HG03575 (cell line): ENCODE data around the gene CYP2J2.
"Not testable (repeated sequence)": the region's sequence is repeated elsewhere in the genome, so short reads cannot be mapped to it uniquely, and the experiment has no call there.

Experiments used
- ATAC-seq: cut with Tn5 transposase; IDR thresholded peaks from one replicate; pipeline ENCODE4 v1.9.1; 2021; ENCODE audit not compliant: unreplicated experiment, insufficient number of reproducible peaks, low FRiP score; ENCODE audit errors: extremely low read depth

The CYP2J2 gene

DNA sequence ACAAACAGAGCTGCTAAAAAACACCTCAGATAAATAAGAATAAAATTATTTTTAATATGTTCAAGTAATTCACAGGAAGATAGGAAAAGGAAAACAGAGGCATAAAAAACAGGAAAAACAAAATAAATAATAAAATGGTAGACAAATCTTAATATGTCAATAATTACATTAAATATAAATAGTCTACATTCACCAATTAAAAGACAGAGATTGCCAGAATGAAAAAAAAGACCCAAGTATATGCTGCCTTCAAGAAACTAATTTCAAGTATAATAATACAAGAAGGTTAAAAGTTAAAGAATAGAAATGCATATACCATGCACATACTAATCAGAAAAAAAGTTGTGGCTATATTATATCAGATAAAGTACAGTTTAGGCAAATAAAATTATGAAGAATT is 1.9 kb downstream of the CYP2J2 start:
- no peak for ATAC-seq

DNA sequence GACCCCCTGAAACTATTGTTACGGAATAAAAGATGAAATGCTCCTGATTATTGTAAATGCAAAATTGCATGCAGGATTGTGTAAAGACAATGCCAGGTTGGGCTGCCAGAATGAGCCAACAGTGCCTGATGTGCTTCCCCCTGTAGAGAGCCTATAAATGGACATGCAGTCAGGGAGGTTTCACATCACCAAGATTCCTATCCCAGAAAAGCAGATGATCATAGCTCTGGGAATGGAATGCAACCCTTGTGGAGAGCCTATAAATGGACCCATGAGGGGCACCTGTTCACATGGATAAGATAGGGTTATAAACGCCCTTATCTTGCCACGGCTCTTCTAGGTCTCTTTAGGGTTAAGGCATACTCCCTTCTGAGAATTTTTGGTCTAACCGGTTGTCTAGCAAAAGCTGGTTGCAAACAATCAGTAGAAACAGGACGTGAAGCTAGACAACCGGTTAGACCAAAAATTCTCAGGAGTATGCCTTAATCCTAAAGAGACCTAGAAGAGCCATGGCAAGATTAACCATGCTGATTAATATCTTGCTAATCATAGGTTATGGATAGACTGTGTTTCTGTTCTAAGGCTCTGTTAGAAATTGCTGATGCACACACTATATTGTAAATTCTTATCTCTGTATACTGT is 5.2 kb downstream of the CYP2J2 start:
- not testable (repeated sequence) for ATAC-seq

DNA sequence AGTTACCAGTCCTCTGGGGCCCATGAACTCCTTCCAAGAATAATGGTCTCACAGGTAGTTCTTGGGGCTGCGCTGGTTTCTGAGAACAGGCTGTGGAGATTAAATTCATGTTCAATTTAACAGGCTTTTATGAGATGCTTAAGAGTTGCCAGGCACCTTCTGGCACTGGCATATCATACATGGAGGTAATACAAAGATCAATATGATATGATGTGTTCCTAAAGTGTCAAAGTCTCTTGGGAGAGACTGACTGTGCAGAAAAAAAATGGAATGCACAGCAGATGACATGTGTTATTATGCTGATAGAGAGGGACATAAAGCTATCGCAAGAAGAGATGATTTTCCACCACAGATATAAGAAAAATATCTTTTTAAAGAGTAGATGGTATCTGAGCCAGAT is 6.8 kb downstream of the CYP2J2 start:
- ATAC-seq = no peak

DNA sequence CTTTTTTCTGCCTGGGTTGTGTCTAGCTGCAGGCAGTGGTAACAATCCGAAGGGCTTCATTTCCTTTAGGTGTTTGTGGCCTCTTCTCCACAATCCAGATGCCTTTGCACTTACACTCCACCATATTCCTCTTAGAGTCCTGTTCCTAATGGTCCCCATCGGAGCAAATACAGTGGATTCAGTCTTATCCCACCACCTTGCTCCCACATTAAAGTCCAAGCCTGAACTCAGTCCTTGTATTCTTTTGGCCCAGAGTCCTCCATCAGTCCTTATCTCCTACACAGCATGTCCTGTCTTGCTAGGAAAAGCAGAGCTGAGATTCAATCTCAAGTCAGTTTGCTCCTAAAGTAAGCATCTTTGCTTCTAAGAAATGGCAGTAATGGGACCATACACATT is 8.8 kb downstream of the CYP2J2 start:
- ATAC-seq = no peak

DNA sequence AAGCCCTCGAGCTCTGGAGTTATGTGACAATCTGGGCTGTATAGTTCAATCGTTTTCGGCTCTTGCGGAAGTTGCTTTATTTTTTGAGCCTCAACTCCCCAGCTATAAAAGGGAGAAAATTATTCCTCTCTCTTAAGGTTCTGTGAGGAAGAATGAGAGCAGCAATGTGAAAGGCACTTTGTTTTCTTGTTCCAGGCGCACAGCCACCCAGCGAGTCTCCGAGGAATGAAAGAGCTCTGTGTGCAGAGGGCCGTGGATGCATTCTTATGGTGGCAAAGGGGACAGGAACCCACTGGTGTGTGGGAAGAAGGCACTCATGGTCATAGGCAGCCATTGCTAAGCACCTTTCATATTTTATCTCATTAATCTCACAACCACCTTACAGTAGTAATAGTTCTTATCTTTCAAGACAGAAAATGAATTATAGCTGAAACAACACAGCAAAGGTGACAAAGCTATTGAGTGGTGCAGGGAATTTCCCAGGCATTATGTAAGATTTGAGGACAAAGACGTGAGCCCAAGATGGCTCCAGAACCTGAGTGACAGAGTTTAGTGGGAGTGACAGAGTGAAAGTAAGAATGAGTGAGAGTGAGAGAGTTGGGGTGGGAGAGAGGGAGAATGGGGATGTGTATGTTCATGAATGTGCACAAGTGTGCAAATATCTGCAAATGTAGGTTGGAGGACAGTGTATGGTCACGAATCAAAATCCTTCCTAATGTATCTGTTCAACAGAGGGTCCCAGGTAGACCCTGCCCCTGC is 9.4 kb downstream of the CYP2J2 start:
- ATAC-seq = no peak

DNA sequence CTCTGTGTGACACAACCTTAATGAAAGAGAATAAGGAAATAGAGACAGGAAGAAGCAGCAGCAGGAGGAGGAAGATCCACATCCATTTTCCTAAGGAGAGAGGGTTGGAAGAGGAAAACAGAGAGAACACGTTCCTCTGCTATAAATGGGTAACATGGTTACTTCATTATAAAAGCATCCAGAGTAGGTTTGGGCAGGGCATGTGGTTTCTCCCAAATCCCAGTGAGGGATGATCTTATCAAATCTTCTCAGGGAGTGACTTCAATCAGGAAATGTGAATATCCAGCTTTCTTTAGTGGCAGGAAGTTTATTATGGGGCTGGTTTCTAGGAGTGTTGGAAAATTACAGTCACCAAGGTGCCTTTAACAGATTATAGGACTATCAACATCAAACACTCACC is 11.1 kb downstream of the CYP2J2 start:
- no peak for ATAC-seq

DNA sequence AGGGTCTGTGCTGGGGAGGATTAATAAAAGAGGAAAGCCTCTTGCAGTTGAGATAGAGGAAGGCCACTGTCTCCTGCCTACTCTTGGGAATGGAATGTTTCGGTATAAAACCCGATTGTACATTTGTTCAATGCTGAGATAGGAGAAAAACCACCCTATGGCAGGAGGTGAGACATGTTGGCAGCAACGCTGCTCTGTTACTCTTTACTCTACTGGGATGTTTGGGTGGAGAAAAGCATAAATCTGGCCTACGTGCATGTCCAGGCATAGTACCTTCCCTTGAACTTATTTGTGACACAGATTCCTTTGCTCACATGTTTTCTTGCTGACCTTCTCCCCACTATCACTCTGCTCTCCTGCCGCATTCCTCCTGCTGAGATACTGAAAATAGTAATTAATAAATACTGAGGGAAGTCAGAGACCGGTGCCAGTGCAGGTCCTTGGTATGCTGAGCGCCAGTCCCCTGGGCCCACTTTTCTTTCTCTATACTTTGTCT is 11.7 kb downstream of the CYP2J2 start:
- not testable (repeated sequence) for ATAC-seq

DNA sequence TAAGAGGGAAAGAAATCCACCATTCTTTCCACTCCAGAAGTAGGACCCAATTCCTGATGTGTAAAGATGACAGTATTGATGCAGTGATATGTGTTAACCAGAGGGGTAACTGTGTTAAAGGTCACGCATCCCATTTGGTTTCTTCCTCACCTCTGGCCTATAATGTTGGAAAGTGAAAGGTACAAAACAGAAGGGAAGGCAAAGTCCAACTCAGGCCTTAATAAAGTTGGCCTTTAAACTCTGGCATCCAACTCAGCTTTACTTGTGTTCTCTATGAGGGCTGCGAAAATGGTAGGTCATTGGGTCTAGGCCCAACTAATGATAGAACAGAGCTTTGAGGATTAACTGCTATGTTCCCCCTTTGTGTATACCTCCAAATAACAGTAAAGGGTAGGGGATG is 17.9 kb downstream of the CYP2J2 start:
- no peak for ATAC-seq

DNA sequence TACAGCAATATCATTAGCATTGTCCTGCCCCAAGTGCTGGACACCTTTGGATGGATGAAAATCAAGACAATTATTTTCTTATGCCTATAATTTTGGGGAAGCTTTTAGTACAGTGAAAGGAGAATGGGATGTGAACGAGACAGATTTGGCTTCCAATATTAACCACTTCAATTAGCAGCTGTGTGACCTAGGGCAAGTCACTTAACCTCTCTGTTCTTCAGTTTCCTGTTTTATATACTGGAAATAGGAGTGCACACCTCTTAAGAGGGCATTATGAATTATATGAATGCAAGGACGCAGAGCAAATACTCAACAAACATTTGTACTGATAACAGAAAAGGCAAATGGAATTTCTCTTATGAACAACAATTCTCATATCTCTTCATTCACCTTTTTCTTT is 18.5 kb downstream of the CYP2J2 start:
- no peak for ATAC-seq

DNA sequence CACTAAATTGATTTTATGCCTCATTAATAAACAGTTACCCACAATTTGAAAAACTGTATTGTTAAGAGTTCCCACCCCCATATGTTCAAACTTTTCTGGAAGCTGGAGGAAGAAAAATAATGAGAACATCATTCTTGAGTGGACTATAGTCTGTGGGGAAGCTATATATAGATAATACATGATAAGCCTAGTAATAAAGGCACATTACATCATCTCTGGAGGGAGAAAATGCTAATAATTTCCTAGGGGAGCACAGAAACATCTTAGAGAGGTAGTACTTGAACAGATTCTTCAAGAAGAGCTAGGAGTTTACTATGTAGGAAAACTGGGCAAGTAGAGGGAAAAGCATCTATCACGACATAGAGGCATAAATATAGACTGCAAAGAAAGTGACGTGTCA is 19.6 kb downstream of the CYP2J2 start:
- ATAC-seq = no peak

DNA sequence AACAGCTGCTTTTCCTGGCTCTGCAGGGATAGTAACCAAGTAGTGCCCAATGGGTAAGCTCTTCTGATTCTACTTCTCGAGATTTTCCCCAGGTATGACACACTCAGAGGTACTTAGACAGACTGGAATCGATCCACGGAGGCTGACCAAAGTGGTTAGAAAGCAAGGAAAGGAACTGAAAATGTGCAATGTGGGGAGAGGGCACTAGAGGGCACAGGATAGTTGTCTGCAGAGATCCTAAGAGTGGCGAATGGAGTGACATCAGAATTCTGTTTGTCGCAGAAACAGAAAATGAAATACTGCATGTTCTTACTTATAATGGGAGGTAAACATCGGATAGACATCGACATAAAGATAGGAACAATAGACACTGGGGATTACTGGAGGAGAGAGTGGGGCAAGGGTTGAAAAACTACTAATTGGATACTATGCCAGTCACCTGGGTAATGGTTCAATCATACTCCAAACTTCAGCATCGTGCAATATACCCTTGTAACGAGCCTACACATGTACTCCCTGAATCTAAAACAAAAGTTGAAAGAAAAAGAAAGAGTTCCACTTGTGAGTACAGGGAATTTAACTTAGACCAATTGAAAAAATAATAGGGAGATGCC is 23.3 kb downstream of the CYP2J2 start:
- ATAC-seq = no peak

DNA sequence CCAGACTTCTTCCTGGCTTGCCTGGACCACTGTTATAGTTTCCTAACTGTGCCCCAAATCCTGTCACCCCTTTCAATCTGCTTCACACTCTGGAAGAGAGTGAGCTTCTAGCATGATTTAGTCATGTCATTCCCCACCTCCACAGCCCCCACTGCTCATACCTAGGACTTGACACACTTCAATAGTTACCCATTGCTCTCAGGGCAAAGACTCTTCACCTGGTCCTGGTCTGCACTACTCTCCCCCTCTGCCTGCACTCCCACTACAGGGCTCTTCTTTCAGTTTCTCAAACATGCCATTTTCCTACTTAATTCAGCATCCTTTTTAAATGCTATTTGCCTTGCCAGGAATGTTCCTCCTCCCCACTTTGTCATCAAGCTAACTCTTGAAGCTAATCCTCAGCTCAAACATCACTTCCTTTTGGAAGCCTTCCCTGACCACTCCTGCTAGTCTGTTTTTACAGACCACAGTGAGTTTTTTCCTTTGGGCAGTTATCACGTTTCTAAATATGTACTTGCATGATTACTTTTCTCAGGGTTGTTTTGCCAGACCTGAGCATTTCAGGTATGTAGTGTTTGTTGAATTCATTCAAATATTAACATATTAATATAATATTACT is 24.7 kb downstream of the CYP2J2 start:
- ATAC-seq = no peak

DNA sequence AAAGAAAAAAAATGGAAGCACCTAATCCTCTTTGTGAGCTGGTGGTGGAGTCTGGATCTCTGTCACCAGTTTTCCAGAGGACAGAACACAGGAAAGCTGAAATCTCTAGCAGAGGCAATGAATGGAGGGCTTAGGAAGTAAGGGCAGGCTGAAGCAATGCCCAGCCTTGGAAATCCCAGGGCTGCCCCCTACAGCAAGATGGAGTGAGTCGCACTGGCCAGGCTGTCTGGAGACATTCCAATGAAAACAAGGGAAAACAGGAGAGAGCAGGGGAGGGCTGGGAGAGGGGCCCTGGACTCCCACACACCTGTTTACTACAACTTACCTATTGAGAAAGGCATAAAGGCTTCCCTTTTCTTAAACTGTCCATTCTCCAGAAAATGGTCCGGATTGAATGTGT is 25.9 kb downstream of the CYP2J2 start:
- no peak for ATAC-seq

DNA sequence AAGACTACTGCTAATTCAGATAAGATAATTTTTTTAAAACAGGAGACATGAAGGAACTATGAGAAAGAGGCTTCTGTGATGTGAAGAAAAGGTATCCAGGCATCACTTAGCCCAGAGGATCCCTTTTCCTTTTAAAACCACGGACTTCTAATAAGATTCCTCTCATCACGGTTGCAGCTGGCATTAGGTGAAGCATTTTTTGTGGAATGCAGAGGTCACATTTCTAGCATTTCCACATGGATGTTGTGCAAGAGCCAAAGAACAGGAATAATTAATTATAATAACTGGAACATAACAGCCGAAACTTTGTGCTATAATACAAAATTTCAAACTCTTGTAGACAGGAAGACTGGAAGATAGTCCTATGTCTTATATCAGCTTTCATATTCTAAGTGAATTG is 27.6 kb downstream of the CYP2J2 start:
- no peak for ATAC-seq

DNA sequence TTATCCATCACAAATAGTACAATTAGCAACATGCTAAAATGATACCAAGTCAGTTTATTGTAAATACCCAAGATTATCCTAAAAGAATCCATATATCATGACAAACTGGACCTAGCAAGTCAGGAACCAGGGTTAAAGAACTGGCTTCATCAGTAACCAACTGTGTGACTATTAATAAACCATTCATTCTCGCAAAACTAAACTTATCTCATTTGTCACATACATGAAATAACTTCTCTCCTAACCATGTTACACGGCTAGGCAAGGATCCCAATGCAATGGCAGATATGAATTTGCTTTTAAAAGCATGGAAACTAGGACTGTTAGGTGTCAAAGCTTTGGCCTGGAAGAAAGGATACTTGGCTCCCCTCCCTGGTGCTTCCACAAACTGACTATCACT is 29.4 kb downstream of the CYP2J2 start:
- no peak for ATAC-seq

DNA sequence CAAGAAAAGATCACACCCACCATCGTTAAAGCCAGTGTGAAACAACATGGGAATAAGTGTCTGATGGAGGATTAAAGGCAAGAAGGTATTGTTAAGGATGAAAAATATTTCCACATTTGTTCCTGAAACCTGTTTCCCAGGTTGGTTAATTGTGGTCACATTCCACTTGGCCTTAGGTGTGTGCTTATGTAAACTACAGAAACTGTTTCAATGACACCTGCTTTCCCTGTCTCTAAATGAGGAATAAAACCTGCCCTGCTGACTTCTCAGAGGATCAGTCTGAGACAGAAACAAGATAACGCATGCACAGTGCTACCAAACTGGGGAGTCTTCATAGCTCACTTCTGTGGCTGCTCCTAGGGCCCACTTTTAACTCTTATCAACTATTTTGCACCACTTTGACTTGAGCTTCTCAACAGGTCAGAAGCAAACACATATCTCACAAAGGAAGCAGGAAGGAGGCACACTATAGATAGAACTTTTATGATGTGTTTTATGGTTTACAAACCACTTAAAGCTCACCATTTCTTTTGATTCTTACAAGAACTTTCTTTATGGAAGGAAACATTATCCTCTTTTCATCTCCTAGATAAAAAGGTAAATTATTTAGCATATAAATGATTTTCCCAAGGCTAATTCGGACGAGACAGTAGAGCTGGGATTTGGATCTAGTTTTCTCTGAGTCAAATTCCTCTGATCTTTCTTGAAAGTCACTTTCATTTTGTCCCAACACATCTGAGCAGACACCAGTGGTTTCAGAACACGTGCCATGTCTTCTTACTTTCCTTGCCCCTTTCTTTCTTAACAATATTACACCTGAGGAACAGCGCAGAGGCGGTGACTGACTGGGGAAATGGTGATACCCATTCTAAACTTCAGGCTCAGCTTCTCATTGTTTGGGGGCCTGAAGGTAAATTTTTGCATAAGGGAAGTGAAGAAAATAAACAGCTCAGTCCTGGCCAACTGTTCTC is 33.4 kb downstream of the CYP2J2 start:
- no peak for ATAC-seq

DNA sequence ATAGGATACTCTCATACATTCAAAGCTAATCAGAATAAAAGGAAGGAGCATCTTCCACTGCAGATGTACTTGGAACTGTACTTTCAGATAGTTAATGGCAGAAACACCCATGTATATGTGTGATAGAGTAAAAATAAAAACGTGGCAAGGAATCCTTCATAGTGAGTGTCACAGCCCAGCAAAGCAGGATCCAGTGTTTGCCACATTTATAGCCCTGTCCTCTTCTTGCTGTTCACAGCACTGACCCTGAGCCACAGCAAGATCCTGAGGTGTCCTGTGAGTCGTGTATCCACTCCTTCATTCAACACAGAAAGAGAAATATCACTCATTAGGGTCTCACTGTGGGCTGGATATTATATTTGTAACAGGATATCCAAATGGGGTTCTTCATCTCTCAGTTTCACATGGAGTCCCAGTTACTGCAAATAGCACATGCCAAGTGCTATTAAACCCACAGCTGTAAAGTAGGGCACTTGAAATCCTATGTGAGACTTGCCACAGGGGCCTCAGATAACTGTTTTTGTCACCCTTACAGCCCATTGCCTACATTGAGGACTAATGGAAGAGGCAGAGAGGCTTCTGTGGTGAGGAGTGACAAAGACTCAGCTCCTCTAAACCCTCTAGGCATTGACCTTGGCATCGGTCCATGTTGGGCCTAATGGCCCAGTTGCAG is 41.3 kb downstream of the CYP2J2 start:
- ATAC-seq = no peak

DNA sequence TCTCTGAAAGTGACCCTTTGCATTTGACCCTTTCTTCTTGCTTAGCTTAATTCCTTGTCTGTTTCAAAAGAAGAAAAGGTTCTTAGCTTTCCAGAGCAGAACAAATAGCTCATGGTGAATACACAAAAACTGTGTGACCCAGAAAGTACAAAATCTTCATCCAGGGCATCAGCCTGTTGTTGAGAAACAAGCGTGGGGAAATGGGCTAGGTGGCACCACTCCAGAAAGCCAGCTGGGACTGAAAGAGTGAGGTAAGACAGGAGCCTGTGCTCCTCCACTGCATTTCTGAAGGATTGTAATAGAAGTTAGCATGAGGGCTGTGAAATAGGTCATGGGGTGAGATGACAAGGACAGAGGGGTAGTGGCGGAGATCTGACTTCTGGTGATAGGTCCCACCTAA is 45.8 kb downstream of the CYP2J2 start:
- no peak for ATAC-seq
